HepG2 (cell line): Measurements from ENCODE around the gene SNRNP27. TPM values are rescaled to one million over a fixed set of nuclear protein-coding genes. Genes with fewer than 3 reads are reported as not detected.

Experiments
- ARHGAP35 ChIP-seq: sonication (generic); formaldehyde crosslinking; IDR thresholded peaks from 2 replicates; pipeline ENCODE4 v1.9.0; 2022; ENCODE audit warnings: mild to moderate bottlenecking, inconsistent platforms, moderate library complexity, missing genetic modification reagents, borderline replicate concordance
- CBFB ChIP-seq: sonication (generic); formaldehyde crosslinking; IDR thresholded peaks from 2 replicates; pipeline ENCODE4 v1.4.0; 2020; ENCODE audit warnings: missing genetic modification reagents
- FOSL1 ChIP-seq: sonication (generic); formaldehyde crosslinking; IDR thresholded peaks from 2 replicates; pipeline ENCODE4 v1.9.0; 2021; ENCODE audit warnings: missing genetic modification reagents, borderline replicate concordance
- FOXK2 ChIP-seq: fragments of 450-650 bp; IDR thresholded peaks from 2 replicates; pipeline ENCODE4 v1.6.1; 2016
- GTF2F1 ChIP-seq: fragments of 150-350 bp; IDR thresholded peaks from 2 replicates; pipeline ENCODE4 v1.6.1; 2014; ENCODE audit warnings: low read length
- REPIN1 ChIP-seq: sonication (generic); formaldehyde crosslinking; IDR thresholded peaks from 2 replicates; pipeline ENCODE4 v1.8.0; 2022; ENCODE audit warnings: missing genetic modification reagents, low read depth, mild to moderate bottlenecking, borderline replicate concordance
- SMC3 ChIP-seq: IDR thresholded peaks from 2 replicates; pipeline ENCODE4 v1.6.1; 2011; ENCODE audit warnings: low read length, improper control_type of control experiment
- SNAPC2 ChIP-seq: sonication (generic); formaldehyde crosslinking; IDR thresholded peaks from 2 replicates; pipeline ENCODE4 v1.8.1; 2022; ENCODE audit warnings: mild to moderate bottlenecking, missing genetic modification reagents
- ZNF350 ChIP-seq: sonication (generic); formaldehyde crosslinking; IDR thresholded peaks from 2 replicates; pipeline ENCODE4 v1.4.0; 2020; ENCODE audit warnings: mild to moderate bottlenecking, low read depth, missing genetic modification reagents, borderline replicate concordance
- ZNF720 ChIP-seq: sonication (generic); formaldehyde crosslinking; IDR thresholded peaks from 2 replicates; pipeline ENCODE4 v1.4.0; 2020; ENCODE audit warnings: missing genetic modification reagents
- ZNF839 ChIP-seq: sonication (generic); formaldehyde crosslinking; IDR thresholded peaks from 2 replicates; pipeline ENCODE4 v1.4.0; 2020; ENCODE audit warnings: missing genetic modification reagents, mild to moderate bottlenecking, borderline replicate concordance
- polyA plus RNA-seq, 8 experiments: library from polyadenylated mRNA; depleted of rRNA in 3 of 8; stranded (reverse) in 7 of 8; unstranded in 1 of 8; fragments of >200 nt; fragmentation: Illumina TruSeq in 4 of 8; extraction: Trizol in 4 of 8; gene quantifications; 2 replicates each; pipeline versions ENCODE4 v1.2.1 to v1.2.3, GENCODE V29; 2011 to 2016; ENCODE audit warnings: low read depth in 4 of 8, missing spikeins in 1 of 8, mixed read lengths in 1 of 8; ENCODE audit not compliant: insufficient read depth in 1 of 8
- total RNA-seq, 5 experiments: library from RNA; depleted of rRNA; stranded (reverse); fragments of >200 nt; fragmentation: Illumina TruSeq; extraction: Trizol; gene quantifications; 2 replicates each; pipeline ENCODE4 v1.2.3, GENCODE V29; 2016; ENCODE audit warnings: low read depth in 1 of 5
- TF ChIP-seq, protein P1 (sequence below): sonication (generic); formaldehyde crosslinking; IDR thresholded peaks from 2 replicates; pipeline ENCODE4 v1.9.0; 2021; ENCODE audit warnings: missing genetic modification reagents, borderline replicate concordance
- TF ChIP-seq, protein P2 (sequence below): sonication (generic); formaldehyde crosslinking; IDR thresholded peaks from 2 replicates; pipeline ENCODE4 v1.5.0; 2020; ENCODE audit warnings: mild to moderate bottlenecking, low read depth, missing genetic modification reagents, borderline replicate concordance
- TF ChIP-seq, protein P3 (sequence below): sonication (generic); formaldehyde crosslinking; IDR thresholded peaks from 2 replicates; pipeline ENCODE4 v1.8.0; 2023; ENCODE audit warnings: mild to moderate bottlenecking, missing genetic modification reagents
- TF ChIP-seq, protein P4 (sequence below): sonication (generic); formaldehyde crosslinking; IDR thresholded peaks from 2 replicates; pipeline ENCODE4 v1.5.0; 2020; ENCODE audit warnings: missing genetic modification reagents
- TF ChIP-seq, protein P5 (sequence below): IDR thresholded peaks from 2 replicates; pipeline ENCODE4 v1.6.1; 2012; ENCODE audit warnings: low read depth, low read length, improper control_type of control experiment
- TF ChIP-seq, protein P6 (sequence below): IDR thresholded peaks from 2 replicates; pipeline ENCODE4 v1.6.1; 2018; ENCODE audit warnings: missing genetic modification reagents, mild to moderate bottlenecking, missing compliant biosample characterization
- TF ChIP-seq, protein P7 (sequence below): sonication (generic); formaldehyde crosslinking; IDR thresholded peaks from 2 replicates; pipeline ENCODE4 v1.8.0; 2022; ENCODE audit warnings: mild to moderate bottlenecking, missing genetic modification reagents; ENCODE audit not compliant: insufficient replicate concordance

SNRNP27 gene
- total and polyA plus RNA-seq, 2 of the 13 experiments (the other 11 are each of a cell fraction or from before 2014, with no cell fraction given) = 49.8 to 54.6 TPM

DNA sequence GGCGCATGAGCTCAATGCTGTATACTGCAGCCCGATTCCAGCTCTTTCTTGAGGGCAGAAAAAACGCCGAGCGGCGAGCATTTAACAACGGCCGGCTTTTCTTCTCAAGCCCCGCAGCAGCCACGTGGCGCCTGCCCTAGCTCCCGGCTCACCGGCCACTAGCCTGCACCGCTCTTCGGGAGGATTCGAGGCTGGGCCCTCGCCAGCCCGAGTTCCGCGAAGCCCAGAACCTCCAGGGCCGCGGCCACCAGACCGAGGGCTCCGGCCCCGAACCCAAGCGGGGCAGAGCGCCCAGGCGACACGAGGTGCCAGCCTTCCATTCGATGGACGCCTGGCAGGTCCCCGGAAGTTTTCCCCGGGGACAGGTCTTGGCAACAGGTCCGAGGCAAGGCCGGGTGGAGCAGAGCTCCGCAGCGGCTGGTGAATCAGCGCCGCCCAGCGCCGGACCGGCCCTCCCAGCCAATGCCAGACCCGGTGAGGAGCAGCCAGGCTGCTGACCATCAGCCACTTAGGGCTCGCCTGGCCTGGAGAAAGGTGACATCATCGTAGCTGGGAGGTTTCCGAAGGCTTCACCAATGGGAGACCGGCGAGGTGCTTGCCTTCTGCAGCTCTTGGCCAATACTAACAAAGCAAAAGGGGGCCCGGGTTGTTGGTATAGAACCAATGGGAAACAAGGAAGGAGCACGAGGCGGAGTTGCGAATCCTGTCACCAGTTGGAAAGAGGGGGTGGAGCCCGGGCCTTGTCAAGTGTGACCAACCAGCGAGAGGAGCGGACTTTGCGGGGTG, 20.6 kb downstream of the SNRNP27 start (continued):
- TF ChIP-seq, protein P1, sequence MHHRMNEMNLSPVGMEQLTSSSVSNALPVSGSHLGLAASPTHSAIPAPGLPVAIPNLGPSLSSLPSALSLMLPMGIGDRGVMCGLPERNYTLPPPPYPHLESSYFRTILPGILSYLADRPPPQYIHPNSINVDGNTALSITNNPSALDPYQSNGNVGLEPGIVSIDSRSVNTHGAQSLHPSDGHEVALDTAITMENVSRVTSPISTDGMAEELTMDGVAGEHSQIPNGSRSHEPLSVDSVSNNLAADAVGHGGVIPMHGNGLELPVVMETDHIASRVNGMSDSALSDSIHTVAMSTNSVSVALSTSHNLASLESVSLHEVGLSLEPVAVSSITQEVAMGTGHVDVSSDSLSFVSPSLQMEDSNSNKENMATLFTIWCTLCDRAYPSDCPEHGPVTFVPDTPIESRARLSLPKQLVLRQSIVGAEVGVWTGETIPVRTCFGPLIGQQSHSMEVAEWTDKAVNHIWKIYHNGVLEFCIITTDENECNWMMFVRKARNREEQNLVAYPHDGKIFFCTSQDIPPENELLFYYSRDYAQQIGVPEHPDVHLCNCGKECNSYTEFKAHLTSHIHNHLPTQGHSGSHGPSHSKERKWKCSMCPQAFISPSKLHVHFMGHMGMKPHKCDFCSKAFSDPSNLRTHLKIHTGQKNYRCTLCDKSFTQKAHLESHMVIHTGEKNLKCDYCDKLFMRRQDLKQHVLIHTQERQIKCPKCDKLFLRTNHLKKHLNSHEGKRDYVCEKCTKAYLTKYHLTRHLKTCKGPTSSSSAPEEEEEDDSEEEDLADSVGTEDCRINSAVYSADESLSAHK (CRISPR knock-in tag) = 0 out of 2 replicates have a peak, but pooled peaks have one; percentile 80
- TF ChIP-seq REPIN1 (no peak), GTF2F1 (0 out of 2 replicates have a peak, but pooled peaks have one; percentile 31), ARHGAP35 (CRISPR knock-in tag) (peak; percentile 98), FOSL1 (peak; percentile 55; the same call in 1 of the 2 replicates), ZNF720 (CRISPR knock-in tag) (0 out of 2 replicates have a peak, but pooled peaks have one; percentile 72), ZNF839 (CRISPR knock-in tag) (peak; percentile 95; the same call in 1 of the 2 replicates), SMC3 (0 out of 2 replicates have a peak, but pooled peaks have one; percentile 17), ZNF350 (CRISPR knock-in tag) (peak; percentile 81), FOXK2 (peak; percentile 95), CBFB (CRISPR knock-in tag) (peak; percentile 75; the same call in 1 of the 2 replicates), SNAPC2 (no peak)
- TF ChIP-seq, protein P2, sequence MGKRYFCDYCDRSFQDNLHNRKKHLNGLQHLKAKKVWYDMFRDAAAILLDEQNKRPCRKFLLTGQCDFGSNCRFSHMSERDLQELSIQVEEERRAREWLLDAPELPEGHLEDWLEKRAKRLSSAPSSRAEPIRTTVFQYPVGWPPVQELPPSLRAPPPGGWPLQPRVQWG = no peak
- TF ChIP-seq, protein P3, sequence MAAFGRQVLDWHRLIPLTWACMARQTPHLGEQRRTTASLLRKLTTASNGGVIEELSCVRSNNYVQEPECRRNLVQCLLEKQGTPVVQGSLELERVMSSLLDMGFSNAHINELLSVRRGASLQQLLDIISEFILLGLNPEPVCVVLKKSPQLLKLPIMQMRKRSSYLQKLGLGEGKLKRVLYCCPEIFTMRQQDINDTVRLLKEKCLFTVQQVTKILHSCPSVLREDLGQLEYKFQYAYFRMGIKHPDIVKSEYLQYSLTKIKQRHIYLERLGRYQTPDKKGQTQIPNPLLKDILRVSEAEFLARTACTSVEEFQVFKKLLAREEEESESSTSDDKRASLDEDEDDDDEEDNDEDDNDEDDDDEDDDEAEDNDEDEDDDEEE (CRISPR knock-in tag) = no peak; the same call in 1 of the 2 replicates
- TF ChIP-seq, protein P4, sequence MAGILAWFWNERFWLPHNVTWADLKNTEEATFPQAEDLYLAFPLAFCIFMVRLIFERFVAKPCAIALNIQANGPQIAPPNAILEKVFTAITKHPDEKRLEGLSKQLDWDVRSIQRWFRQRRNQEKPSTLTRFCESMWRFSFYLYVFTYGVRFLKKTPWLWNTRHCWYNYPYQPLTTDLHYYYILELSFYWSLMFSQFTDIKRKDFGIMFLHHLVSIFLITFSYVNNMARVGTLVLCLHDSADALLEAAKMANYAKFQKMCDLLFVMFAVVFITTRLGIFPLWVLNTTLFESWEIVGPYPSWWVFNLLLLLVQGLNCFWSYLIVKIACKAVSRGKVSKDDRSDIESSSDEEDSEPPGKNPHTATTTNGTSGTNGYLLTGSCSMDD (CRISPR knock-in tag) = peak; percentile 83; the same call in 1 of the 2 replicates
- TF ChIP-seq, protein P5, sequence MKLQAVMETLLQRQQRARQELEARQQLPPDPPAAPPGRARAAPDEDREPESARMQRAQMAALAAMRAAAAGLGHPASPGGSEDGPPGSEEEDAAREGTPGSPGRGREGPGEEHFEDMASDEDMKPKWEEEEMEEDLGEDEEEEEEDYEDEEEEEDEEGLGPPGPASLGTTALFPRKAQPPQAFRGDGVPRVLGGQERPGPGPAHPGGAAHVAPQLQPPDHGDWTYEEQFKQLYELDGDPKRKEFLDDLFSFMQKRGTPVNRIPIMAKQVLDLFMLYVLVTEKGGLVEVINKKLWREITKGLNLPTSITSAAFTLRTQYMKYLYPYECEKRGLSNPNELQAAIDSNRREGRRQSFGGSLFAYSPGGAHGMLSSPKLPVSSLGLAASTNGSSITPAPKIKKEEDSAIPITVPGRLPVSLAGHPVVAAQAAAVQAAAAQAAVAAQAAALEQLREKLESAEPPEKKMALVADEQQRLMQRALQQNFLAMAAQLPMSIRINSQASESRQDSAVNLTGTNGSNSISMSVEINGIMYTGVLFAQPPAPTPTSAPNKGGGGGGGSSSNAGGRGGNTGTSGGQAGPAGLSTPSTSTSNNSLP = no peak
- TF ChIP-seq, protein P6, sequence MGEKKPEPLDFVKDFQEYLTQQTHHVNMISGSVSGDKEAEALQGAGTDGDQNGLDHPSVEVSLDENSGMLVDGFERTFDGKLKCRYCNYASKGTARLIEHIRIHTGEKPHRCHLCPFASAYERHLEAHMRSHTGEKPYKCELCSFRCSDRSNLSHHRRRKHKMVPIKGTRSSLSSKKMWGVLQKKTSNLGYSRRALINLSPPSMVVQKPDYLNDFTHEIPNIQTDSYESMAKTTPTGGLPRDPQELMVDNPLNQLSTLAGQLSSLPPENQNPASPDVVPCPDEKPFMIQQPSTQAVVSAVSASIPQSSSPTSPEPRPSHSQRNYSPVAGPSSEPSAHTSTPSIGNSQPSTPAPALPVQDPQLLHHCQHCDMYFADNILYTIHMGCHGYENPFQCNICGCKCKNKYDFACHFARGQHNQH (CRISPR knock-in tag) = peak; percentile 93
- TF ChIP-seq, protein P7, sequence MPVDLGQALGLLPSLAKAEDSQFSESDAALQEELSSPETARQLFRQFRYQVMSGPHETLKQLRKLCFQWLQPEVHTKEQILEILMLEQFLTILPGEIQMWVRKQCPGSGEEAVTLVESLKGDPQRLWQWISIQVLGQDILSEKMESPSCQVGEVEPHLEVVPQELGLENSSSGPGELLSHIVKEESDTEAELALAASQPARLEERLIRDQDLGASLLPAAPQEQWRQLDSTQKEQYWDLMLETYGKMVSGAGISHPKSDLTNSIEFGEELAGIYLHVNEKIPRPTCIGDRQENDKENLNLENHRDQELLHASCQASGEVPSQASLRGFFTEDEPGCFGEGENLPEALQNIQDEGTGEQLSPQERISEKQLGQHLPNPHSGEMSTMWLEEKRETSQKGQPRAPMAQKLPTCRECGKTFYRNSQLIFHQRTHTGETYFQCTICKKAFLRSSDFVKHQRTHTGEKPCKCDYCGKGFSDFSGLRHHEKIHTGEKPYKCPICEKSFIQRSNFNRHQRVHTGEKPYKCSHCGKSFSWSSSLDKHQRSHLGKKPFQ (CRISPR knock-in tag) = peak; percentile 93
